Activated B cell treated with CpG ODN at 0.5 μM for 24 hours (primary cell): ENCODE measurements around the gene ZNF497. TPM values are rescaled to one million over a fixed set of nuclear protein-coding genes. Genes with fewer than 3 reads are reported as not detected.
A peak's percentile ranks its signal among the peaks of the same experiment; 100 is the strongest.

Experiments
- ATAC-seq: fragments of 200-7000 bp; cut with Tn5 transposase; one replicate; pipeline ENCODE4 v1.10.0; 2021; ENCODE audit warnings: low read depth, mild to moderate bottlenecking, moderate library complexity
- CTCF ChIA-PET: fragments of 350-600 bp; sonication (Branson Sonifier 250); formaldehyde crosslinking; loops from one replicate; lab custom pipeline; 2021; ENCODE audit warnings: antibody characterized with exemption; lab: Charles Lee
- POLR2A ChIA-PET: fragments of 350-600 bp; sonication (Branson Sonifier 250); formaldehyde crosslinking; loops from one replicate; lab custom pipeline; 2021; ENCODE audit warnings: antibody characterized with exemption; lab: Charles Lee
- DNase-seq: peaks from one replicate; pipeline ENCODE4 v3.0.0; 2022
- H3K27ac Mint-ChIP-seq: one replicate; pipeline ENCODE4 v1.8.0; 2020; ENCODE audit warnings: mixed read lengths
- H3K27me3 Mint-ChIP-seq: one replicate; pipeline ENCODE4 v1.8.0; 2021; ENCODE audit warnings: mixed read lengths
- H3K36me3 Mint-ChIP-seq: one replicate; pipeline ENCODE4 v1.8.0; 2021; ENCODE audit warnings: low read depth, mixed read lengths
- H3K4me1 Mint-ChIP-seq: one replicate; pipeline ENCODE4 v1.8.0; 2021; ENCODE audit warnings: mixed read lengths
- H3K4me3 Mint-ChIP-seq: one replicate; pipeline ENCODE4 v1.8.0; 2020; ENCODE audit warnings: mild to moderate bottlenecking, mixed read lengths
- H3K9me3 Mint-ChIP-seq: one replicate; pipeline ENCODE4 v1.8.0; 2020; ENCODE audit warnings: mixed read lengths
- intact Hi-C: fragments of 100-400 bp; cut with micrococcal nuclease; formaldehyde crosslinking; loops from one replicate; pipeline ENCODE4 v1.15.1; 2024
- total RNA-seq: library from RNA; stranded (reverse); gene quantifications from 2 replicates; pipeline ENCODE4 v1.2.3, GENCODE V29; 2022
- TF ChIP-seq, protein P1 (sequence below): fragments of 200-600 bp; IDR thresholded peaks from one replicate; pipeline ENCODE4 v1.8.0; 2022; ENCODE audit warnings: antibody characterized with exemption, mild to moderate bottlenecking

Gene ZNF497
- total RNA-seq, 1 donor from 2014 or later, result 2.1 TPM

DNA sequence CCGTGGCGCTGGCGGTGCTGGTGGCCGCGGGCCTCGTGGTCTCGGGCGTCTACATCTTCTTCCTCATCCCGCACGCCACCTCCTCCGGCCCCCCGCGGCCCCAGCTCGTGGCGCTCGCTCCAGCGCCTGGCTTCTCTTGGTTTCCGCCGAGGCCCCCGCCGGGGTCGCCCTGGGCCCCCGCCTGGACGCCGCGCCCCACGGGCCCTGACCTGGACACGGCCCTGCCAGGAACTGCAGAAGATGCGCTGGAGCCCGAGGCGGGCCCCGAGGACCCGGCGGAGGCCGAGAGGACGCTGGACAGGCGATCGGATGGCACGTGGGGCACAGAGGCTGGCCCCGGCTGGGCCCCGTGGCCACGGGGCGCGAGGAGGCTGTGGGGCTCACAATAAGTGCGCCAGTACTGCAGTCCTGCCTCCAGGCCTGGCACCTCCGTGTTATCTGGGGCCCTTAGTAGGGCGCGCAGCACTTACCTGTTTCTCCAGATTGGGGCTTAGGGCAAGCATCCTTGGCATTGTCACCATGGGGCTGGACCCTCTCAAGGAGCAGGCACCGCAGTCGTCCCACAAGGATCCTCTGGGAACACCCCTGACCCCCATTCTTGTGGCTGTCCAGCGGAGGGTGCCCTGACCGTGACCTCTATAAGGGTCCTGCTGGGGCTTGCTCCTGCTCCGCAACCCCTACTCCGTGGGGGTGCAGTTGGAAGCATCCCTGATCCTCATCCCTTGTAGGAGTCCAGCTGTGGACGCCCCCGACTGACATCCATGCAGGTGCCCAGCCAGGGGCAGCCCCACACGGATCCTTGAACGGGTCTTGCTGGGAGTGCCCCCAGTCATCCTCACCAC, 34.4 kb upstream of the ZNF497 start:
- Mint-ChIP-seq H3K4me3 (no peak overlapping the region), H3K36me3 (peaks cover 36% of the 10 kb centered on the region), H3K4me1 (peaks cover 16% of the 10 kb centered on the region), H3K27me3 (peaks cover 7% of the 10 kb centered on the region), H3K27ac (no peak overlapping the region), H3K9me3 (no peaks in the 10 kb centered on the region)
- intact Hi-C loops, result no loop called here
- DNase-seq, result no peak
- POLR2A ChIA-PET, result interaction anchor here (1.3 kb wide), 1 partner anchor 10 kb away, joined by 3 read pairs; the partner anchor contains the start of gene RPS5
- TF ChIP-seq, protein P1, sequence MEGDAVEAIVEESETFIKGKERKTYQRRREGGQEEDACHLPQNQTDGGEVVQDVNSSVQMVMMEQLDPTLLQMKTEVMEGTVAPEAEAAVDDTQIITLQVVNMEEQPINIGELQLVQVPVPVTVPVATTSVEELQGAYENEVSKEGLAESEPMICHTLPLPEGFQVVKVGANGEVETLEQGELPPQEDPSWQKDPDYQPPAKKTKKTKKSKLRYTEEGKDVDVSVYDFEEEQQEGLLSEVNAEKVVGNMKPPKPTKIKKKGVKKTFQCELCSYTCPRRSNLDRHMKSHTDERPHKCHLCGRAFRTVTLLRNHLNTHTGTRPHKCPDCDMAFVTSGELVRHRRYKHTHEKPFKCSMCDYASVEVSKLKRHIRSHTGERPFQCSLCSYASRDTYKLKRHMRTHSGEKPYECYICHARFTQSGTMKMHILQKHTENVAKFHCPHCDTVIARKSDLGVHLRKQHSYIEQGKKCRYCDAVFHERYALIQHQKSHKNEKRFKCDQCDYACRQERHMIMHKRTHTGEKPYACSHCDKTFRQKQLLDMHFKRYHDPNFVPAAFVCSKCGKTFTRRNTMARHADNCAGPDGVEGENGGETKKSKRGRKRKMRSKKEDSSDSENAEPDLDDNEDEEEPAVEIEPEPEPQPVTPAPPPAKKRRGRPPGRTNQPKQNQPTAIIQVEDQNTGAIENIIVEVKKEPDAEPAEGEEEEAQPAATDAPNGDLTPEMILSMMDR, result no peak
- no peak for ATAC-seq
- CTCF ChIA-PET, result no interaction called here

DNA sequence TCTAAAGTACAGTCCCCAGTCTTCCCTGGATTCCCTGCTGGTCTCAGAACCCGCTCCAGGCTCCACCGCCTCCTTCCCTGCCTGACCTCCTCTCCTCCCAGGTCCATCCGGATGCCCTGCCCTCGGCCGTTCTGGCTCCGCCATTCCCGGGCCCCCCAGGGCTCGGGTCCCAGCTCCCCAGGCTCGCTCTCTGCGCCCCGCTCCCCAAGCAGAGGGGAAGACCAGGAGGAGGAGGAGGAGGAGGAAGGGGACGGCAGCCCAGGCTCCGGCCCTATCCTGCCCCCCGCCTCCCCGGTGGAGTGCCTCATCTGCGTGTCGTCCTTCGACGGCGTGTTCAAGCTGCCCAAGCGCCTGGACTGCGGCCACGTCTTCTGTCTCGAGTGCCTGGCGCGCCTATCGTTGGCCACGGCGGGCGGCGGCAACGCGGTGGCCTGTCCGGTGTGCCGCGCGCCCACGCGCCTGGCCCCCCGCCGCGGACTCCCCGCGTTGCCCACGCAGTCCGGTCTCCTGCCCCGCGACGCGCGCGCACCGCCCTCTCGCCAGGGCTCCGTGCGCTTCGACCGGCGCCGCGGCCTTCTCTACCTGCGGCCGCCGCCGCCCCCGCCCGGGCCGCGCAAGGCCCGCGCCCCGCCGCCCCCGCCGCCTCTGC, 33.6 kb upstream of the ZNF497 start:
- Mint-ChIP-seq H3K27me3 (peaks cover 6% of the 10 kb centered on the region), H3K4me1 (peaks cover 15% of the 10 kb centered on the region), H3K4me3 (no peak overlapping the region), H3K9me3 (no peaks in the 10 kb centered on the region), H3K36me3 (peaks cover 40% of the 10 kb centered on the region), H3K27ac (no peak overlapping the region)
- TF ChIP-seq, protein P1, result no peak
- CTCF ChIA-PET, result no interaction called here
- ATAC-seq (no peak), DNase-seq (no peak)
- POLR2A ChIA-PET, result interaction anchor here (1.3 kb wide), 1 partner anchor 9 kb away, joined by 3 read pairs; the partner anchor contains the start of gene RPS5
- intact Hi-C loops, result no loop called here

DNA sequence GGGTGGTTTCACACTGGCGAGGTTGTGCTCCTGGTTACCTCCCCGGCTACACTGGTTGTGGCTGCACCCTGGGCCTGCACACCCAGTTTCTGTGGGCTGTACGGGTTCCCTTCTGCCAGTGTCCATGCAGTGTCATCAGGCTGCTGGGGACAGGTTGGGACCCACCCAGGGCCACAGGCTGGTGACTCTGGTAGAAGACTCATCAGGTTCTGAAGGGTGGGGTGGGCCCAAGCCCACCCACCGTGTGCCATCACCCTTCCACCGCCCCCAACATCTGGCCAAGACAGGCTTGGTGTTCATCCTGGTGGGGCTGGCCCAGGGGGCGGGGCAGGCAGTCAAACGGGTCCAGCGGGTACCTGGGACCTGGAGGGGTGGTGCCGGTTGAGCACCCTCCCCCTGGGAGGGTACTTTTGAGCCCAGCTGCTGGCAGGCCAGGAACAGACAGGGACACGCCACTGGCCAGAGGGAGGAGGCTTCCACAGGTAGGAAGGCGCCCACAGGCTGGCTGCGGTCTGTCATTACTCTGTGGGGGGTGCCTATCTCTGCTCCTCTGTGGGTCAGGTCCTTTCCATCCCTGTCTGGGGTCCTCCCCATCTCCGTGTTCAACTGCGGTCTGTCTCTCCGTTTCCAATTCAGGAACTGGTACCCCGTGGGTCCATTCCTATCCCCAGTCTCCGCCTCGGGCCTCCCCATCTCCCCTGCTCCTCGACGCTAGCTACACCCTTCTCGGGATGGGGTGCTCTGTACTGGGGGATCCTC, 32.8 kb upstream of the ZNF497 start, which contains the start of gene RNF225:
RNF225 (plus strand) TSS at position 437 of the 759 bp plus-strand sequence. CDS start 434 bp downstream, outside the sequence.
- Mint-ChIP-seq H3K4me3 (no peak within 1 kb of the TSS), H3K4me1 (peaks cover 15% of the 10 kb centered on the region), H3K27me3 (peaks cover 4% of the 10 kb centered on the region), H3K36me3 (peaks cover 47% of the 10 kb centered on the region), H3K27ac (no peak within 1 kb of the TSS), H3K9me3 (no peaks in the 10 kb centered on the region)
- ChIA-PET POLR2A (interaction anchor here (1.3 kb wide), 1 partner anchor 8 kb away, joined by 3 read pairs; the partner anchor contains the start of gene RPS5), CTCF (no interaction called here)
- TF ChIP-seq, protein P1, result no peak
- intact Hi-C loops, result no loop called here
- DNase-seq (no peak), ATAC-seq (peak; percentile 26)

DNA sequence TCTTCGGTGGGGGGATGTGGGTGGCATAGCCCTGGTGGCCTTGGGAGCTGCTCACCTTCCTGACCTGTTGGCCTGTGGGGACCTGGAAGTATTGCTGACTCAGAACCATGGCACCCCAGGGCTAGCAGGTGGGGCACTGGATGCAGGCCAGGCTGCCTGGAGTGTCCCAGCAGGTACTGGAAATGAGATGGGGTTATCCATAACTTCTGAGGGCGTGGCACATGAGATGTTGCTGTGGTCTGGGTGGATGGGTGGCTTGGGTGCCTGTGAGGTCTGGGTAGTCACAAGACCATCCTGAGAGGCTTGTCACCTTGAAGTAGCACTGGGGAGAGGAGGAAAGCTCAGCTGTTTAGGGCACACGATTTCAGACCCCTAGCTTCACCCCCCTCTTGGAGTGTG, 32.3 kb upstream of the ZNF497 start:
- ChIA-PET CTCF (no interaction called here), POLR2A (interaction anchor here (0.7 kb wide), 1 partner anchor 180 kb away, joined by 3 read pairs; no protein-coding TSS in a partner anchor)
- H3K27ac Mint-ChIP-seq, result no peak overlapping the region
- H3K27me3 Mint-ChIP-seq, result peaks cover 4% of the 10 kb centered on the region
- no peak for ATAC-seq
- TF ChIP-seq, protein P1, result no peak
- peaks cover 15% of the 10 kb centered on the region for H3K4me1 Mint-ChIP-seq
- intact Hi-C loops, result no loop called here
- no peaks in the 10 kb centered on the region for H3K9me3 Mint-ChIP-seq
- no peak overlapping the region for H3K4me3 Mint-ChIP-seq
- H3K36me3 Mint-ChIP-seq, result peaks cover 52% of the 10 kb centered on the region
- no peak for DNase-seq
